Adipocyte (in vitro differentiated cells): ENCODE data around the gene CCDC158.
"Not testable (repeated sequence)": the region's sequence is repeated elsewhere in the genome, so short reads cannot be mapped to it uniquely, and the experiment has no call there.

Source experiments
- DNase-seq: peaks from one replicate; pipeline ENCODE4 v3.0.0-alpha.2; 2015; ENCODE audit warnings: low read depth
- H3K27me3 ChIP-seq: replicated peaks from 2 replicates; pipeline ENCODE4 v1.7.0; 2013; ENCODE audit warnings: mild to moderate bottlenecking, low read length, moderate library complexity; ENCODE audit not compliant: control insufficient read depth, insufficient read depth
- H3K36me3 ChIP-seq: 2 replicates; pipeline ENCODE4 v1.7.0; 2013; ENCODE audit warnings: low read length, mild to moderate bottlenecking, moderate library complexity; ENCODE audit not compliant: control insufficient read depth, insufficient read depth, severe bottlenecking
- H3K4me1 ChIP-seq: 2 replicates; pipeline ENCODE4 v1.7.0; 2013; ENCODE audit warnings: mild to moderate bottlenecking, low read length, moderate library complexity; ENCODE audit not compliant: control insufficient read depth, insufficient read depth
- H3K4me3 ChIP-seq: 2 replicates; pipeline ENCODE4 v1.7.0; 2013; ENCODE audit warnings: mild to moderate bottlenecking, low read length, moderate library complexity
- H3K9ac ChIP-seq: 2 replicates; pipeline ENCODE4 v1.7.0; 2013; ENCODE audit warnings: mild to moderate bottlenecking, low read length, moderate library complexity
- H3K9me3 ChIP-seq: 2 replicates; pipeline ENCODE4 v1.7.0; 2013; ENCODE audit warnings: mild to moderate bottlenecking, low read length, moderate library complexity; ENCODE audit not compliant: control insufficient read depth

Gene CCDC158

DNA sequence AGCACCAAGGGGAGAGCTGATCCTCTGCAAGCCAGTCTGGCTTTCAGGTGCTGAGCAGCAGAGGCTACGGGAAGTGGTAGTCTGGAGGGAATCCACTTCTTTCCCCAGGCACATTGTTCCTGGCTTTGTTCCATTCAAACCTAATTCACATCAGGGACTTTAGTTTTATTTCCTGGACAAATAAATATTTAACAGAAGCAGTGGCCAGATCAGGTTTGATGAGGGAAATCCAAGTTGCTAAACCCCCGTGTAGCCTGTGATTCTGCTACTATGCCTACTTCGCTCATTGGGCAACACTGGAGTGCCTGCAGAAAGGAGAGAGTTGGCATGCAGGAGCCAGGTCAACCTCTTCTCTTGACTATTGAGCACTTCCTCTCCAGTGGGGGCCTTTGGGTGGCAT lies 128.2 kb downstream of the CCDC158 start:
- no peak overlapping the region for H3K9ac ChIP-seq
- no peaks in the 10 kb centered on the region for H3K27me3 ChIP-seq
- H3K9me3 ChIP-seq: peaks cover 7% of the 10 kb centered on the region
- peaks cover 5% of the 10 kb centered on the region for H3K36me3 ChIP-seq
- no peak overlapping the region for H3K4me3 ChIP-seq
- H3K4me1 ChIP-seq: peaks cover 32% of the 10 kb centered on the region
- DNase-seq: no peak

DNA sequence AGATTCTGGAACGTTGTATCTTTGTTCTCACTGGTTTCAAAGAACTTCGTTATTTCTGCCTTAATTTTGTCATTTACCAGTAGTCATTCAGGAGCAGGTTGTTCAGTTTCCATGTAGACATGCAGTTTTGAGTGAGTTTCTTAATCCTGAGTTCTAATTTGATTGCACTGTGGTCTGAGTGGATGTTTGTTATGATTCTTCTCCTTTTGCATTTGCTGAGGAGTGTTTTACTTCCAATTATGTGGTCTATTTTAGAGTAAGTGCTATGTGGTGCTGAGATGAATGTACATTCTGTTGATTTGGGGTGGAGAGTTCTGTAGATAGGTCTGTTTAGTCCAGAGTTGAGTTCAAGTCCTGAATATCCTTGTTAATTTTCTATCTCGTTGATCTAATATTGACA lies 133.1 kb downstream of the CCDC158 start:
- H3K9ac ChIP-seq, H3K4me3 ChIP-seq, H3K36me3 ChIP-seq, H3K9me3 ChIP-seq, H3K27me3 ChIP-seq, DNase-seq, H3K4me1 ChIP-seq: not testable (repeated sequence)

DNA sequence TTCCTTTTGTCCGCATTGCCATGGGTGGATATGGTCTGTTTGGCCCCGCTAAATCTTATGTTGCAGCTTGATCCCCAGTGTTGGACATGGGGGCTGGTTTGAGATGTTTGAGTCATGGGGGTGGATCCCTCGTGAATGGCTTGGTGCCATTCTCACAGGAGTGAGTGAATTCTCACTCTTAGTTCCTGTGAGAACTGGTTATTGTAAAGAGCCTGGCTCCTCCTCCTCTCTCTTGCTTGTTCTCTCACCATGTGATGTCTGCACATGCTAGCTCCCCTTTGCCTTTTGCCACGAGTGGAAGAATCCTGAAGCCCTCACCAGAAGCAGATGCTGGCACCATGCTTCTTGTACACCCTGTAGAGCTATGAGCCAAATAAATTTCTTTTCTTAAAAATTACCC lies 137.0 kb downstream of the CCDC158 start:
- no peaks in the 10 kb centered on the region for H3K36me3 ChIP-seq
- peaks cover 5% of the 10 kb centered on the region for H3K9me3 ChIP-seq
- H3K9ac ChIP-seq: no peak overlapping the region
- peaks cover 26% of the 10 kb centered on the region for H3K4me1 ChIP-seq
- H3K27me3 ChIP-seq: no peaks in the 10 kb centered on the region
- no peak for DNase-seq
- H3K4me3 ChIP-seq: no peak overlapping the region

- Histone ChIP-seq H3K9me3 (peaks cover 5% of the 10 kb centered on the region), H3K27me3 (no peaks in the 10 kb centered on the region), H3K4me1 (peaks cover 32% of the 10 kb centered on the region), H3K36me3 (no peaks in the 10 kb centered on the region), H3K9ac (no peak overlapping the region), H3K4me3 (no peak overlapping the region)
- no peak for DNase-seq
These were observed 137.8 kb downstream of the CCDC158 start for GRCh38 chr4:76282941-76283689.

DNA sequence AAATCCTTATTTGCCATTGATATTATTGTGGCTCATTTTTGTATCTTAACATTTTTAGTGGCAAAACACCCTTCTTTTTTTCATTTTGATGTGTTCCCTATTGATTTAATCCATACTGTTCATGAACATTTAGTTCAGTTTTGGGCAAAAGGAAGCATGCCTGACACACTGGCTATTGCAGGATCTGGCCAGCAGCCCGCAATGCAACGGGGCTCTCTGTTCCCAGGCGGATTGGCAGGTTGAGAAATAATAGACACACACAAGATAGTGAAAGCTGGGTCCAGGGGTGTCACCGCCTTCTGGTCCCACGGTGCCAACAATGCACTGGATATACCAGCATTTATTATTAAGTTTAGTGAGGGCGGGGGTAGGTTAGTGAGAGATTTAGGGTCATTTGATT lies 139.3 kb downstream of the CCDC158 start:
- DNase-seq, H3K9me3 ChIP-seq, H3K36me3 ChIP-seq, H3K27me3 ChIP-seq, H3K4me3 ChIP-seq, H3K9ac ChIP-seq: not testable (repeated sequence)
- peaks cover 42% of the 10 kb centered on the region for H3K4me1 ChIP-seq

DNA sequence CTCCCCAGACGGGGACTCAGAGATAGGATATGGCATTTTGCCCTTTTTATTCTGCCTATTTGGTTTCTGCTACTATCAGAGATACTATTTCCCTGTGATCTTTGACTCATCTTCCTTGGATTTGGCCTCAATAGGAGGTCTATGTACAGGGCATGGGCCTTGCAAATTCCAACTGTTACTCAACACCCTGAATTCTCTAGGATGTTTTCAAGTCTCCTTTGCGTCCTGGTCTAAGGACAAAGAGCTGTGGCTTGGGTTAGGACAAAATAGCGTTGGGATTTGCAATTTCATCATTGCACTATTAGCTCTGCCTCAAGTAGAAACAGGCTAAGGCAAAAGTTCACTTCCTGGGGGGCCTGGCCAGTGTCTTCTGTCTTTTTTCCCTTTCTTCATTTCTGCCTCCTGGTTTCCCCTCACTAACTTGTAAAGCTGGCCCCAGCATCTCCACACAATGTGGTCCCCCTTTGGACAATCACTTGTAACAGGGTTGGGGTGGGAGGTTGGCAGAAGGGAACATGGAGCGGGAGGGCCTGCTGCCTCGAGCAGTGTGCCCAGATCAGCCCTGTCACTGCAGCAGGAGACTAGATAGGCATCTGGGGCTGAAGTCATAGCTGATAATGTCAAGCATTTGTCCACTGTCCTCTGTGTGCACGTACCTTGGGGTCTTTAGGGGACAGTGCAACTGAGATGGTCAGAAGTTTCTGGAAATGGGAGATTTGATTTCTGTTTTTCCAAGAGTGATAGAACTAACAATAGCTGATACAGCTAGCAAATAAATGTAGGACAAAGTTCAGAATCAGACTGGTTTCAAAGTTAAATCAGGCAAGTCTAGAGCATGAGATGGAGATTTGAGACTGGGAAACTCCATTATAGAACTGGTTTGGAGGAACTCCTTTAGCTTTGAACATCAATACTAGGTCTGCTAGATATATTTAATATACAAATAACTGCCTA lies 140.2 kb downstream of the CCDC158 start:
- H3K36me3 ChIP-seq: no peaks in the 10 kb centered on the region
- peaks cover 43% of the 10 kb centered on the region for H3K4me1 ChIP-seq
- no peak for DNase-seq
- peak overlapping the region; percentile 71 for H3K9ac ChIP-seq
- H3K4me3 ChIP-seq: no peak overlapping the region
- H3K27me3 ChIP-seq: no peaks in the 10 kb centered on the region
- no peaks in the 10 kb centered on the region for H3K9me3 ChIP-seq

DNA sequence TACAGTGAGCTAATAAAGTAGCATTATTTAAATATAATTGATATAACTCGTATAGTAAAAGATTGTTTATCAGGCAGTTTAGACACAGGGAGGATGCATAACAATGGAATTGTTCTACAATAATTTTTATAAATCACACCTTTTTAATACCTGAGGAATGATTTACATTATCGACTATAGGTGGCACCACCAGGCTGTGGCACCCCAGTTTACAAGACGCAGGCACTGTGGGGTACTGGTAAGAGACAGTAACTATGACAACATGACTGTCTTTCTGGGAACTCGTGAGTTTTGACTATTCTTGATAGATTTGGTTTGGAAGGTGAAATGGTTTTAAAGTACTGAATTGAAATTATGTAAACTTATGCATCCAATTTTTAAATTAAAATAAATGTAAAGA lies 141.5 kb downstream of the CCDC158 start:
- H3K9ac ChIP-seq: no peak overlapping the region
- no peaks in the 10 kb centered on the region for H3K27me3 ChIP-seq
- no peaks in the 10 kb centered on the region for H3K9me3 ChIP-seq
- H3K4me1 ChIP-seq: peaks cover 48% of the 10 kb centered on the region
- no peak for DNase-seq
- no peak overlapping the region for H3K4me3 ChIP-seq
- no peaks in the 10 kb centered on the region for H3K36me3 ChIP-seq

DNA sequence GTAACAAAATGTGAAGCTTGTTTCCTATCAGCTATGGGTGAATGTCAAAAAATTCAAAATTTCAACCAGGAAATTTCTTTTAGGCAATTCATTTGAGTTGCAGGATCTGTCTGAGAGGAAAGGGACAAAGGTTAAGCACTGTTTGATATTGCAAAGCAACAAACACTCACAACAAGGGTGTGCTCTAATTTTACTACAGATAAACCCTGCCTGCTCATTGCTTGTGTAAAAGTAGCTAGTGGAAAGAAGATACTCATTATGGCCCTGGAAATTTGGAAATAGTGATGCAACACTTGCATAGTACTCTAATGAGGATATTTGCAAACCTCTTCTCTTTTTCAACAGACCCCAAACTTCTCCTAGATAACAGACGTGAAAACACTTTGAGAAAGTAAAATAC lies 142.4 kb downstream of the CCDC158 start:
- no peaks in the 10 kb centered on the region for H3K27me3 ChIP-seq
- peak overlapping the region; percentile 37 for H3K9ac ChIP-seq
- H3K36me3 ChIP-seq: no peaks in the 10 kb centered on the region
- peaks cover 51% of the 10 kb centered on the region for H3K4me1 ChIP-seq
- H3K9me3 ChIP-seq: no peaks in the 10 kb centered on the region
- no peak for DNase-seq
- H3K4me3 ChIP-seq: no peak overlapping the region

- Histone ChIP-seq H3K4me3 (no peak overlapping the region), H3K9me3 (no peaks in the 10 kb centered on the region), H3K9ac (no peak overlapping the region), H3K36me3 (no peaks in the 10 kb centered on the region), H3K27me3 (no peaks in the 10 kb centered on the region), H3K4me1 (peaks cover 60% of the 10 kb centered on the region)
- peak; percentile 13 for DNase-seq
These were observed 143.3 kb downstream of the CCDC158 start for GRCh38 chr4:76277667-76278066.

- no peak for DNase-seq
- Histone ChIP-seq H3K4me3 (no peak overlapping the region), H3K9ac (no peak overlapping the region), H3K36me3 (no peaks in the 10 kb centered on the region), H3K9me3 (no peaks in the 10 kb centered on the region), H3K27me3 (no peaks in the 10 kb centered on the region), H3K4me1 (peaks cover 65% of the 10 kb centered on the region)
These were observed 144.1 kb downstream of the CCDC158 start for GRCh38 chr4:76276813-76277212.

DNA sequence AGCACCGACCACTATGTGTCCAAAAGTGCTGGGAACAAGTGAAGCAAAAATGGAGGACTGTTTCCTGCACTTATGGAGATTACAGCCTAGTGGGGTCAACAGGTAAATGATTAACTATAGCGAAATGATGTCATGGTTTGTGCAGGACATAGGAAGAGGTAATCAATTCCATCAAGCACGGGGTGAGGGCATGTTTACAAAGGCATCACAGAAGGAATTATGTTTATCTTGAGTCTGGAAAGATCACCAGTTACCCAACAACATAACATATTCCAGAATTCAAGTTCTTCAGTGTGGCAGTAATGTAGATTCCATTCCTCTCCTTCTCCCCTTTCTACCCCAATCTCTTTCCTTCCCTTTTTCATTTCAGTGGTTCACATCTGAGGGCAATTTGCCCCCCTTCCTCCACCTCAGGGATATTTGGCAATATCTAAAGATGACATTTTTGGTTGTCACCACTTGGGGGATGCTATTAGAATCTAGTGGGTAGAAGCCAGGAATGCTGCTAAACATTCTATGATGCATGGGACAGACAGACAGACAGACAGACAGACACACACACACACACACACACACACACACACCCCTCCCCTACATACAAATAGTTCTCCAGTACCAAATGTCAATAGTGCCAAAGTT lies 145.3 kb downstream of the CCDC158 start:
- H3K4me3 ChIP-seq: no peak overlapping the region
- DNase-seq: no peak

More for the DNA sequence above, 145.3 kb downstream of the CCDC158 start:
- peaks cover 55% of the 10 kb centered on the region for H3K4me1 ChIP-seq
- H3K9me3 ChIP-seq: no peaks in the 10 kb centered on the region
- no peaks in the 10 kb centered on the region for H3K27me3 ChIP-seq
- H3K9ac ChIP-seq: no peak overlapping the region
- no peaks in the 10 kb centered on the region for H3K36me3 ChIP-seq
